Lower lobe of right lung (tissue), 2 donors: ENCODE data around the gene OLA1. TPM values are rescaled to one million over a fixed set of nuclear protein-coding genes. Genes with fewer than 3 reads are reported as not detected.

Source experiments
- ATAC-seq, 2 donors: fragments of 200-7000 bp; cut with Tn5 transposase; one replicate each; pipeline ENCODE4 v1.9.1; 2020 to 2022; ENCODE audit warnings: mild to moderate bottlenecking in 2 of 2, moderate library complexity in 2 of 2
- DNase-seq: peaks from one replicate; pipeline ENCODE4 v3.0.0-alpha.2; 2020
- H3K27ac ChIP-seq: fragments of 200-600 bp; one replicate; pipeline ENCODE4 v1.8.0; 2022
- H3K27me3 ChIP-seq: fragments of 200-600 bp; one replicate; pipeline ENCODE4 v1.8.0; 2022; ENCODE audit warnings: low read depth
- H3K36me3 ChIP-seq: fragments of 200-600 bp; one replicate; pipeline ENCODE4 v1.8.0; 2022; ENCODE audit warnings: mild to moderate bottlenecking
- H3K4me1 ChIP-seq: fragments of 200-600 bp; one replicate; pipeline ENCODE4 v1.8.0; 2022
- H3K4me3 ChIP-seq: fragments of 200-600 bp; one replicate; pipeline ENCODE4 v1.8.0; 2022; ENCODE audit warnings: mild to moderate bottlenecking
- H3K9me3 ChIP-seq: fragments of 200-600 bp; one replicate; pipeline ENCODE4 v1.8.0; 2022
- intact Hi-C: fragments of 100-400 bp; cut with DNase I; formaldehyde crosslinking; loops from one replicate; pipeline ENCODE4 v1.11.0; 2022
- total RNA-seq: library from RNA; stranded (reverse); fragmentation: NEBNext Ultra II Directional; extraction: Animal tissue kit (Norgen Biotek cat#: 25700); gene quantifications from one replicate; pipeline ENCODE4 v1.2.1, GENCODE V29; 2021
- TF ChIP-seq, protein P1 (sequence below): fragments of 200-600 bp; IDR thresholded peaks from one replicate; pipeline ENCODE4 v1.8.0; 2022; ENCODE audit warnings: antibody characterized with exemption, mild to moderate bottlenecking
- donor health status: DM: no; HTN: yes; CAD: no; lungs with severe emphysema.

The OLA1 gene
- total RNA-seq, 1 donor from 2014 or later: 49.8 TPM

DNA sequence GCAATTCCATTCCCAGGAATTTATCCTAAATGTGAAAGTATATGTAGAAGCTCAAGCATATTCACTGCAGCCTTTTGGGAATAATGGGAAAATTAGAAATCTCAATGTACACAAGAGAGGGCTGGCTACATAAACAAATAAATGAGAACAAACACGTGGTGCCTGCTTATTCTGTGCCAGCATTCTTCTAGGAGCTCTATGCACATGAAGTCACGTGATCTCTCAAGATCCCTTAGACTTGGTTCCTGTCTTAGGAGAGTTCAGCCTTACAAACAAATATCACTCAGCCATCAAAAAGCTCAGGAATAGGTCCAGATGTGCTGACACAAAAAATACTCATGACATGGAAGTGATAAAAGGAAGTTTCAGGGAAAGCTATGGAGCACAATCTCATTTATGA, 190.3 kb downstream of the OLA1 start:
- DNase-seq (no peak), ATAC-seq (no peak)
- TF ChIP-seq, protein P1, sequence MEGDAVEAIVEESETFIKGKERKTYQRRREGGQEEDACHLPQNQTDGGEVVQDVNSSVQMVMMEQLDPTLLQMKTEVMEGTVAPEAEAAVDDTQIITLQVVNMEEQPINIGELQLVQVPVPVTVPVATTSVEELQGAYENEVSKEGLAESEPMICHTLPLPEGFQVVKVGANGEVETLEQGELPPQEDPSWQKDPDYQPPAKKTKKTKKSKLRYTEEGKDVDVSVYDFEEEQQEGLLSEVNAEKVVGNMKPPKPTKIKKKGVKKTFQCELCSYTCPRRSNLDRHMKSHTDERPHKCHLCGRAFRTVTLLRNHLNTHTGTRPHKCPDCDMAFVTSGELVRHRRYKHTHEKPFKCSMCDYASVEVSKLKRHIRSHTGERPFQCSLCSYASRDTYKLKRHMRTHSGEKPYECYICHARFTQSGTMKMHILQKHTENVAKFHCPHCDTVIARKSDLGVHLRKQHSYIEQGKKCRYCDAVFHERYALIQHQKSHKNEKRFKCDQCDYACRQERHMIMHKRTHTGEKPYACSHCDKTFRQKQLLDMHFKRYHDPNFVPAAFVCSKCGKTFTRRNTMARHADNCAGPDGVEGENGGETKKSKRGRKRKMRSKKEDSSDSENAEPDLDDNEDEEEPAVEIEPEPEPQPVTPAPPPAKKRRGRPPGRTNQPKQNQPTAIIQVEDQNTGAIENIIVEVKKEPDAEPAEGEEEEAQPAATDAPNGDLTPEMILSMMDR: no peak
- Histone ChIP-seq H3K9me3 (no peaks in the 10 kb centered on the region), H3K27me3 (no peaks in the 10 kb centered on the region), H3K4me1 (peaks cover 11% of the 10 kb centered on the region), H3K27ac (no peak overlapping the region), H3K36me3 (no peaks in the 10 kb centered on the region), H3K4me3 (no peak overlapping the region)
- intact Hi-C loops: no loop called here

- TF ChIP-seq, protein P1: no peak
- ATAC-seq: no peak
Measured at GRCh38 chr2:174054926-174055325, 193.4 kb downstream of the OLA1 start.

DNA sequence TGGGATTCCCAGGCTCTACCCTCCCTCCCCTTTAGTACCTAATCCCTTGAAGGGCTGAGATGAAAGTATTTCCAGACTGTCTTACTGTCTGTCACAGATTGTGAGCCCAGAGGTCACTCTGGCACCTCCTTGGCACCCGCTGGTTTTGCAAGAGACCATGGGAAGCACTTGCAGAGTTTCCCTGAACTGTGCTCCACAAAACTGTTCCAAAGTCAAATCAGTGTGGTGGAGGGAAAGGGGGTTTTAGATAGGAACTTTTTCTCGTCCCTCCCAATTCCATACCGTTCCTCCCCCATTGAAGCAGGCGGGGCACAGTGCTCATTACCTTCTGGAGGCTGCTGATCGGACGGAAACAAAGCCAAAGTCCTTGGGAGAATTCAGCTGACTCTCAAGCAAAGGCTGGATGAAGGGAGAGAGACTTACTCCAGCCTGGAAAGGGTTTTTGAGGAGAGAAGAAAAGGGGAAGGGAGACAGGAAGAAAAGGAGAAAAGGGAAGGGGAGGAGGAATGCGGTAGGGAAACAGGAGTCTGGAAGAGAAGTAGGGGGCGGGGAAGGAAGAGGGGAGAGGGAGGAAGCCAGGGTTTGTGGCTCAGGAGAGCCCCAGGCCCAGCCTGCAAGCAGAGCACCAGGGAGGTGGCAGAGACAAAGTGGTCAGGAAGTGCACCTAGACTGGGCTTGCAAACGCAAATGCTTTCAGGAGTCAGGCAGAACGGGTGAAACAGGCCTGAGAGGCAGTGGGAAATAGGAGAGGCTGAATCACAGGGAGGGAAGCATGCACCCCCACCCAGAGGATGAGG, 194.8 kb downstream of the OLA1 start:
- TF ChIP-seq, protein P1: no peak
- no peak overlapping the region for H3K4me3 ChIP-seq
- H3K4me1 ChIP-seq: peaks cover 14% of the 10 kb centered on the region
- no peak for ATAC-seq
- intact Hi-C loops: no loop called here
- no peaks in the 10 kb centered on the region for H3K27me3 ChIP-seq
- H3K9me3 ChIP-seq: no peaks in the 10 kb centered on the region
- H3K27ac ChIP-seq: peak overlapping the region; percentile 6
- DNase-seq: no peak
- H3K36me3 ChIP-seq: no peaks in the 10 kb centered on the region

More at GRCh38 chr2:174054926-174055325, 193.4 kb downstream of the OLA1 start:
- Histone ChIP-seq H3K36me3 (no peaks in the 10 kb centered on the region), H3K27ac (no peak overlapping the region), H3K9me3 (no peaks in the 10 kb centered on the region), H3K27me3 (no peaks in the 10 kb centered on the region), H3K4me3 (no peak overlapping the region), H3K4me1 (peaks cover 20% of the 10 kb centered on the region)
- no peak for DNase-seq
- intact Hi-C loops: no loop called here

GRCh38 chr2:174052584-174052976, 195.8 kb downstream of the OLA1 start:
- no peak overlapping the region for H3K4me3 ChIP-seq
- peak overlapping the region; percentile 40 for H3K27ac ChIP-seq
- H3K9me3 ChIP-seq: no peaks in the 10 kb centered on the region
- H3K36me3 ChIP-seq: no peaks in the 10 kb centered on the region
- H3K27me3 ChIP-seq: no peaks in the 10 kb centered on the region
- peaks cover 14% of the 10 kb centered on the region for H3K4me1 ChIP-seq
- TF ChIP-seq, protein P1: no peak
- ATAC-seq (no peak), DNase-seq (no peak)
- intact Hi-C loops: no loop called here

- no peak for DNase-seq
- Histone ChIP-seq H3K9me3 (no peaks in the 10 kb centered on the region), H3K4me3 (no peak overlapping the region), H3K36me3 (no peaks in the 10 kb centered on the region), H3K4me1 (peaks cover 14% of the 10 kb centered on the region), H3K27me3 (no peaks in the 10 kb centered on the region), H3K27ac (peak overlapping the region; percentile 48)
- ATAC-seq: peak; percentile 75 to 87
- TF ChIP-seq, protein P1: no peak
- intact Hi-C loops: no loop called here
Measured at GRCh38 chr2:174051741-174052583, 196.4 kb downstream of the OLA1 start.
